ENCODE data around the gene RPP14.
"Not testable (repeated sequence)": the region's sequence is repeated elsewhere in the genome, so short reads cannot be mapped to it uniquely, and the experiment has no call there.

RPP14 gene

GRCh38 chr3:58305882-58306711 is at the start of gene RPP14, which contains the start of gene HTD2:
Gene RPP14 (plus strand): TSS chr3:58306245. CDS start chr3:58310330, 4,085 bp downstream.
Gene HTD2 (plus strand): TSS chr3:58306520. CDS start chr3:58317614, 11,094 bp downstream.
- DNase-seq: peak; percentile 99

- no peak for DNase-seq
These were observed 49.5 kb upstream of the RPP14 start for GRCh38 chr3:58256511-58256910.

GRCh38 chr3:58258392-58259055 is 47.5 kb upstream of the RPP14 start:
- no peak for DNase-seq

- no peak for DNase-seq
These were observed 45.7 kb upstream of the RPP14 start for GRCh38 chr3:58260261-58260731.

- no peak for DNase-seq
These were observed 45.3 kb upstream of the RPP14 start for GRCh38 chr3:58260733-58261132.

- DNase-seq: no peak
These were observed 43.9 kb upstream of the RPP14 start for GRCh38 chr3:58261954-58262666.

- no peak for DNase-seq
These were observed 39.5 kb upstream of the RPP14 start for GRCh38 chr3:58266577-58266976.

- DNase-seq: not testable (repeated sequence)
These were observed 38.5 kb upstream of the RPP14 start for GRCh38 chr3:58267543-58267942.

- no peak for DNase-seq
These were observed 36.7 kb upstream of the RPP14 start for GRCh38 chr3:58269356-58269755.

- no peak for DNase-seq
These were observed 35.6 kb upstream of the RPP14 start for GRCh38 chr3:58270485-58270884.

- DNase-seq: no peak
These were observed 34.0 kb upstream of the RPP14 start for GRCh38 chr3:58271901-58272501.

- no peak for DNase-seq
These were observed 33.2 kb upstream of the RPP14 start for GRCh38 chr3:58272891-58273290.

- not testable (repeated sequence) for DNase-seq
These were observed 32.7 kb upstream of the RPP14 start for GRCh38 chr3:58273362-58273761.

GRCh38 chr3:58274027-58274614 is 31.9 kb upstream of the RPP14 start:
- DNase-seq: no peak

GRCh38 chr3:58281069-58281468 is 25.0 kb upstream of the RPP14 start:
- no peak for DNase-seq

GRCh38 chr3:58285334-58285733 is 20.7 kb upstream of the RPP14 start:
- DNase-seq: no peak

GRCh38 chr3:58287354-58287753 is 18.7 kb upstream of the RPP14 start:
- no peak for DNase-seq

GRCh38 chr3:58288011-58288728 is 17.9 kb upstream of the RPP14 start:
- no peak for DNase-seq

- not testable (repeated sequence) for DNase-seq
These were observed 17.0 kb upstream of the RPP14 start for GRCh38 chr3:58288964-58289613.

GRCh38 chr3:58290446-58290845 is 15.6 kb upstream of the RPP14 start:
- DNase-seq: not testable (repeated sequence)

GRCh38 chr3:58291671-58292338 is 14.2 kb upstream of the RPP14 start:
- DNase-seq: no peak

Data from activated naive CD4-positive, alpha-beta T cell treated with anti-CD3 and anti-CD28 coated beads, Interleukin-2, amount 50 U/mL, for 16 hours (primary cell).